Stimulated activated memory B cell treated with anti-CD40 and anti-IgM and Interleukin-4, amounts not matched to agents 10 μg/mL and 1 μg/mL and 100 μg/mL, for 72 hours (primary cell): ENCODE results near the gene DPT.

ENCODE experiments used
- ATAC-seq: fragments of 150-1000 bp; cut with Tn5 transposase; 2 replicates; pipeline ENCODE4 v1.10.0; 2021
- H3K27ac Mint-ChIP-seq: one replicate; pipeline ENCODE4 v1.8.0; 2022; ENCODE audit warnings: mild to moderate bottlenecking, mixed read lengths
- H3K27me3 Mint-ChIP-seq: one replicate; pipeline ENCODE4 v1.8.0; 2022; ENCODE audit warnings: mixed read lengths
- H3K36me3 Mint-ChIP-seq: one replicate; pipeline ENCODE4 v1.8.0; 2022; ENCODE audit warnings: mixed read lengths
- H3K4me1 Mint-ChIP-seq: one replicate; pipeline ENCODE4 v1.8.0; 2022; ENCODE audit warnings: mixed read lengths
- H3K4me3 Mint-ChIP-seq: one replicate; pipeline ENCODE4 v1.8.0; 2022; ENCODE audit warnings: mild to moderate bottlenecking, moderate library complexity, mixed read lengths
- H3K9me3 Mint-ChIP-seq: one replicate; pipeline ENCODE4 v1.8.0; 2022; ENCODE audit warnings: mixed read lengths

The DPT gene

DNA sequence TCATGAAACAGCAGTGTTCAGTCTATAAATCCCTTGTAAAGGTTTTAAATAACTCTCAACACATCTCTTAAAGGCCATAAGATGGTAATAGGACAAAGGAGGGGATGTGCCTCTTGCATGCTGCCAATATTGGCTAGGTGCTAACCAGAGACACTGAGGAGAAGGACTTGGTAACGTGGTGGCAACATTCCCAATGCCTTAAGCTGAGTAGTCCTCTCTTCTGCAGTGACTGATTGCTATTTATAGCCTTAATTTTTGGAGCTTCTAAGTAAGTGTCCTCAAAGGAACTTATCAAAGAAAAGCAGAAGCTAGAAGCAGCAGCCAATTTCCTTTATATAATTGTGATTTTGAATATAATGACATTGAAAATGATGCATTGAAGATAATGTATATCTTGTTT, 63.0 kb downstream of the DPT start:
- Mint-ChIP-seq H3K9me3 (peaks cover 2% of the 10 kb centered on the region), H3K4me3 (no peak overlapping the region), H3K27me3 (peaks cover 7% of the 10 kb centered on the region), H3K4me1 (no peaks in the 10 kb centered on the region), H3K36me3 (no peaks in the 10 kb centered on the region), H3K27ac (no peak overlapping the region)
- ATAC-seq, result no peak

DNA sequence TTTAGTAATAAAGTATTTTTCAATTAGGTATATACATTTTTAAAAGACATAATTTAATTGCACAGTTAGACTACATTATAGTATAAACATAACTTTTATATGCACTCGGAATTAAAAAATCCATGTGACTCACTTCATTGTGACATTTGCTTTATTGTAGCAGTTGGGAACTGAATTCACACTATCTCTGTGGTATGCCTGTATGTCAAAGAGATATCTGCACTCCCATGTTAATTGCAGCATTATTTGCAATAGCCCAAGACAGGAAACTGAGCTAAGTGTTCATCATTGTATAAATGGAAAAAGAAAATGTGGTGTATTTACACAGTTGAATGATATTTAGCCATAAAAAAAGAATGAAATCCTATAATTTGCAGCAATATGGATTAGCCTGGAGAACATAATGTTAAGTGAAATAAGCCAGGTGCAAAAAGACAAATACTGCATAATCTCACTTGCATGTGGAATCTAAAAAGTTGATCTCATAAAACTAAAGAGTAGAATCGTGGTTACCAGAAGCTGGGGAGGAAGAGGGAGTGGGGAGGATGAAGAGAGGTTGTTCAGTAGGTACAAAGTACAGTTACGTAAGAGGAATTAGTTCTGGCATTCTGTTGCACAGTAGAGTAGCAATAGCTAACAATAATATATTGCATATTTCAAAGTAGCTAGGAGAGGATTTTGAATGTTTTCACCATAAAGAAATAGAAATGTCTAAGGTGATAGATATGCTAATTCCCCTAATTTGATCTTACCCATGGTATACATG, 64.8 kb downstream of the DPT start:
- Mint-ChIP-seq H3K9me3 (no peaks in the 10 kb centered on the region), H3K4me3 (no peak overlapping the region), H3K27me3 (peaks cover 7% of the 10 kb centered on the region), H3K27ac (no peak overlapping the region), H3K36me3 (no peaks in the 10 kb centered on the region), H3K4me1 (no peaks in the 10 kb centered on the region)
- ATAC-seq, result no peak

- H3K27ac Mint-ChIP-seq, result no peak overlapping the region
- H3K4me1 Mint-ChIP-seq, result no peaks in the 10 kb centered on the region
- no peaks in the 10 kb centered on the region for H3K36me3 Mint-ChIP-seq
- ATAC-seq, result no peak
- no peaks in the 10 kb centered on the region for H3K9me3 Mint-ChIP-seq
- H3K27me3 Mint-ChIP-seq, result peaks cover 8% of the 10 kb centered on the region
- no peak overlapping the region for H3K4me3 Mint-ChIP-seq
Measured at GRCh38 chr1:168656485-168656884, 72.5 kb downstream of the DPT start.

- no peak for ATAC-seq
- Mint-ChIP-seq H3K4me3 (no peak overlapping the region), H3K9me3 (no peaks in the 10 kb centered on the region), H3K4me1 (no peaks in the 10 kb centered on the region), H3K27ac (no peak overlapping the region), H3K27me3 (peaks cover 8% of the 10 kb centered on the region), H3K36me3 (no peaks in the 10 kb centered on the region)
Measured at GRCh38 chr1:168654198-168654915, 74.6 kb downstream of the DPT start.

DNA sequence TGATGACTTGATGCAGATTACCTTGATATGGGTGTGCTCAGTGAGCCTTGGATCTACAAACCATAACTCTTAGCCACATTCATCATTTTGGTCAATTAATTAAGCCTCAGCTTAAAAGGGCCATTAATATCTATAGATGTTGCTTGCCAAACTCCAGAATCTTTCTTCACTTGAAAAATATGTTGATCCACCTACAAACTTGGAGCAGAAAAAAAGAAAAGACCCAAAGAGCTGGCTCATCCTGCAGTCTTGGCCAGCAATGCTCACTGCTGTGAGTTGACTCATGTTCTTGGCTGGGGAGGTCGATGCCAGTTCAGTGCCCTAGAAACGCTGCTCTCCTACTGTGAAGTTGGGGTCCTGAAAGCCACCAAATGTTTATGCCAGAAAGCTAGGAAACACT, 75.4 kb downstream of the DPT start:
- no peaks in the 10 kb centered on the region for H3K4me1 Mint-ChIP-seq
- H3K36me3 Mint-ChIP-seq, result no peaks in the 10 kb centered on the region
- no peaks in the 10 kb centered on the region for H3K9me3 Mint-ChIP-seq
- no peak overlapping the region for H3K27ac Mint-ChIP-seq
- H3K27me3 Mint-ChIP-seq, result peaks cover 8% of the 10 kb centered on the region
- no peak for ATAC-seq
- no peak overlapping the region for H3K4me3 Mint-ChIP-seq

GRCh38 chr1:168645721-168646120, 83.3 kb downstream of the DPT start:
- Mint-ChIP-seq H3K4me3 (no peak overlapping the region), H3K36me3 (no peaks in the 10 kb centered on the region), H3K27ac (no peak overlapping the region), H3K9me3 (no peaks in the 10 kb centered on the region), H3K27me3 (no peaks in the 10 kb centered on the region), H3K4me1 (no peaks in the 10 kb centered on the region)
- ATAC-seq, result no peak
